WTC11 (cell line): ENCODE data around the gene PLPPR5.

ENCODE experiments used
- CTCF ChIP-seq: fragments of 200-600 bp; IDR thresholded peaks from 2 replicates; pipeline ENCODE4 v1.8.0; 2022; ENCODE audit warnings: antibody characterized with exemption
- MAX ChIP-seq: sonication (generic); formaldehyde crosslinking; IDR thresholded peaks from 2 replicates; pipeline ENCODE4 v1.8.0; 2022; ENCODE audit warnings: mild to moderate bottlenecking, missing genetic modification reagents
- NR3C1 ChIP-seq: sonication (generic); formaldehyde crosslinking; conservative IDR thresholded peaks from 2 replicates; pipeline ENCODE4 v1.8.1; 2023; ENCODE audit warnings: low read depth, mild to moderate bottlenecking, missing genetic modification reagents
- USF2 ChIP-seq: sonication (generic); formaldehyde crosslinking; IDR thresholded peaks from 2 replicates; pipeline ENCODE4 v1.8.1; 2023; ENCODE audit warnings: mild to moderate bottlenecking, missing genetic modification reagents, moderate library complexity
- ZNF121 ChIP-seq: sonication (generic); formaldehyde crosslinking; IDR thresholded peaks from 2 replicates; pipeline ENCODE4 v1.8.0; 2023; ENCODE audit warnings: missing genetic modification reagents

- no peak for TF ChIP-seq NR3C1 (CRISPR knock-in tag)
- TF ChIP-seq MAX (CRISPR knock-in tag): no peak
- TF ChIP-seq CTCF: no peak
- no peak for TF ChIP-seq ZNF121 (CRISPR knock-in tag)
- no peak for TF ChIP-seq USF2 (CRISPR knock-in tag)
Measured at GRCh38 chr1:98919652-98920051, 85.0 kb downstream of the PLPPR5 start.
